Neuronal stem cell (in vitro differentiated cells): ENCODE measurements around the gene CCN5.

Source experiments
- DNase-seq: peaks from one replicate; pipeline ENCODE4 v3.0.0-alpha.2; 2013; ENCODE audit warnings: low spot score
- H2AFZ ChIP-seq: one replicate; pipeline ENCODE4 v1.6.1; 2013; ENCODE audit warnings: mild to moderate bottlenecking, low read length, inconsistent platforms
- H2AK5ac ChIP-seq: 2 replicates; pipeline ENCODE4 v1.6.1; 2013; ENCODE audit warnings: low read depth, mild to moderate bottlenecking, inconsistent platforms, low read length, moderate library complexity, mixed read lengths
- H2BK120ac ChIP-seq: 2 replicates; pipeline ENCODE4 v1.6.1; 2013; ENCODE audit warnings: low read depth, mild to moderate bottlenecking, inconsistent platforms, low read length, moderate library complexity, mixed read lengths
- H2BK12ac ChIP-seq: one replicate; pipeline ENCODE4 v1.6.1; 2013; ENCODE audit warnings: low read length, inconsistent platforms
- H2BK15ac ChIP-seq: 2 replicates; pipeline ENCODE4 v1.6.1; 2013; ENCODE audit warnings: mild to moderate bottlenecking, low read length, inconsistent platforms, mixed read lengths
- H2BK5ac ChIP-seq: one replicate; pipeline ENCODE4 v1.6.1; 2013; ENCODE audit warnings: inconsistent platforms, mild to moderate bottlenecking, low read length, moderate library complexity
- H3K14ac ChIP-seq: one replicate; pipeline ENCODE4 v1.6.1; 2013; ENCODE audit warnings: low read length, inconsistent platforms
- H3K18ac ChIP-seq: 2 replicates; pipeline ENCODE4 v1.6.1; 2013; ENCODE audit warnings: low read length, inconsistent platforms
- H3K23ac ChIP-seq: 2 replicates; pipeline ENCODE4 v1.6.1; 2013; ENCODE audit warnings: low read depth, mild to moderate bottlenecking, mixed read lengths, low read length, inconsistent platforms; ENCODE audit not compliant: poor library complexity
- H3K27ac ChIP-seq: replicated peaks from 3 replicates; pipeline ENCODE4 v1.5.1; 2013; ENCODE audit warnings: low read length, inconsistent platforms
- H3K27me3 ChIP-seq, 3 experiments: 2 replicates each; pipeline ENCODE4 v1.6.1; 2013; ENCODE audit warnings: low read length in 3 of 3, mild to moderate bottlenecking in 2 of 3, inconsistent platforms in 1 of 3, low read depth in 1 of 3, mixed read lengths in 1 of 3, moderate library complexity in 1 of 3; ENCODE audit not compliant: control insufficient read depth in 3 of 3, insufficient read depth in 3 of 3
- H3K36me3 ChIP-seq, 2 donors: replicated peaks in 1 of 2; 2 replicates each; pipeline ENCODE4 v1.6.1; 2013; ENCODE audit warnings: low read length in 2 of 2; ENCODE audit not compliant: control insufficient read depth in 2 of 2, insufficient read depth in 2 of 2
- H3K4ac ChIP-seq: 2 replicates; pipeline ENCODE4 v1.6.1; 2013; ENCODE audit warnings: inconsistent platforms, mild to moderate bottlenecking, low read length, moderate library complexity
- H3K4me1 ChIP-seq, 2 donors: 1 replicate in 1 of 2; 2 replicates in 1 of 2; pipeline ENCODE4 v1.6.1; 2013; ENCODE audit warnings: low read length in 2 of 2, low read depth in 1 of 2; ENCODE audit not compliant: control insufficient read depth in 2 of 2, insufficient read depth in 1 of 2
- H3K4me2 ChIP-seq: one replicate; pipeline ENCODE4 v1.6.1; 2013; ENCODE audit warnings: mild to moderate bottlenecking, low read length, inconsistent platforms; ENCODE audit not compliant: insufficient read depth, poor library complexity, severe bottlenecking
- H3K4me3 ChIP-seq, 2 donors: 2 replicates each; pipeline ENCODE4 v1.5.1; 2013; ENCODE audit warnings: low read length in 2 of 2, mild to moderate bottlenecking in 2 of 2, inconsistent platforms in 1 of 2, moderate library complexity in 1 of 2
- H3K79me1 ChIP-seq: one replicate; pipeline ENCODE4 v1.6.1; 2013; ENCODE audit warnings: low read depth, mild to moderate bottlenecking, inconsistent platforms, low read length, moderate library complexity
- H3K9ac ChIP-seq: one replicate; pipeline ENCODE4 v1.6.1; 2013; ENCODE audit warnings: mild to moderate bottlenecking, low read depth, low read length, inconsistent platforms; ENCODE audit not compliant: poor library complexity
- H3K9me3 ChIP-seq, 2 donors: replicated peaks in 1 of 2; 2 replicates each; pipeline versions ENCODE3 to v1.6.1; 2013; ENCODE audit warnings: low read length in 2 of 2, mild to moderate bottlenecking in 2 of 2, inconsistent platforms in 1 of 2, low read depth in 1 of 2, mixed read lengths in 1 of 2, moderate library complexity in 1 of 2; ENCODE audit not compliant: control insufficient read depth in 2 of 2, insufficient read depth in 1 of 2
- H4K8ac ChIP-seq: one replicate; pipeline ENCODE4 v1.6.1; 2013; ENCODE audit warnings: low read depth, mild to moderate bottlenecking, inconsistent platforms, low read length, moderate library complexity
- H4K91ac ChIP-seq: one replicate; pipeline ENCODE4 v1.6.1; 2013; ENCODE audit warnings: low read length, low read depth, mild to moderate bottlenecking, inconsistent platforms; ENCODE audit not compliant: poor library complexity
- WGBS, 2 donors: extraction: QIAGEN DNeasy Blood & Tissue Kit; methylation state at CpG; one replicate each; pipeline ENCODE4 v1.1.7; 2013; ENCODE audit warnings: missing lambda C conversion rate in 2 of 2, mixed read lengths in 1 of 2; ENCODE audit not compliant: insufficient read length in 2 of 2, insufficient replicate concordance in 1 of 2; ENCODE audit errors: extremely low coverage in 2 of 2; 5-methylcytosine and 5-hydroxymethylcytosine counted together

The CCN5 gene

GRCh38 chr20:44683263-44684046 lies 31.7 kb upstream of the CCN5 start:
- no peak overlapping the region for H2AFZ ChIP-seq
- H3K27me3 ChIP-seq: no peaks in the 10 kb centered on the region
- H2BK12ac ChIP-seq: no peak overlapping the region
- no peak overlapping the region for H3K9ac ChIP-seq
- no peak overlapping the region for H4K91ac ChIP-seq
- H3K23ac ChIP-seq: no peak overlapping the region
- no peak overlapping the region for H3K4me2 ChIP-seq
- H3K14ac ChIP-seq: no peak overlapping the region
- peak; percentile 51 for DNase-seq
- H2BK5ac ChIP-seq: no peak overlapping the region
- no peak overlapping the region for H4K8ac ChIP-seq
- no peak overlapping the region for H2AK5ac ChIP-seq
- H3K4ac ChIP-seq: no peak overlapping the region
- H3K9me3 ChIP-seq: no peaks in the 10 kb centered on the region
- H2BK15ac ChIP-seq: no peak overlapping the region
- H3K36me3 ChIP-seq: no peaks in the 10 kb centered on the region
- H3K27ac ChIP-seq: no peak overlapping the region
- WGBS, 2 donors: no CpG with 5 or more reads among the region's 10 CpGs
- H3K4me3 ChIP-seq: no peak overlapping the region
- H3K4me1 ChIP-seq: peaks cover 3 to 6% of the 10 kb centered on the region in 2 donors
- H3K18ac ChIP-seq: no peak overlapping the region
- no peaks in the 10 kb centered on the region for H3K79me1 ChIP-seq
- H2BK120ac ChIP-seq: no peak overlapping the region

- Histone ChIP-seq H2AK5ac (no peak overlapping the region), H2AFZ (peak overlapping the region; percentile 12), H3K4me2 (no peak overlapping the region), H3K36me3 (no peaks in the 10 kb centered on the region), H4K91ac (no peak overlapping the region), H3K9me3 (no peaks in the 10 kb centered on the region), H2BK15ac (no peak overlapping the region), H3K79me1 (no peaks in the 10 kb centered on the region), H3K4me3 (no peak overlapping the region), H3K4ac (no peak overlapping the region), H3K27ac (no peak overlapping the region), H4K8ac (no peak overlapping the region), H2BK12ac (no peak overlapping the region), H3K4me1 (no peaks in the 10 kb centered on the region), H3K14ac (no peak overlapping the region), H3K23ac (no peak overlapping the region), H2BK5ac (no peak overlapping the region), H2BK120ac (no peak overlapping the region), H3K9ac (no peak overlapping the region), H3K27me3 (no peaks in the 10 kb centered on the region), H3K18ac (no peak overlapping the region)
- no peak for DNase-seq
- no CpG with 5 or more reads among the region's 6 CpGs for whole genome bisulfite sequencing, 2 donors
Observed at GRCh38 chr20:44684047-44684967, 30.9 kb upstream of the CCN5 start.

- no CpG with 5 or more reads among the region's 4 CpGs for WGBS, 2 donors
Observed at GRCh38 chr20:44686934-44687333, 28.2 kb upstream of the CCN5 start.

GRCh38 chr20:44688053-44688625 lies 27.0 kb upstream of the CCN5 start:
- Histone ChIP-seq H4K8ac (no peak overlapping the region), H3K9ac (no peak overlapping the region)

More at GRCh38 chr20:44686934-44687333, 28.2 kb upstream of the CCN5 start:
- Histone ChIP-seq H3K4me1 (no peaks in the 10 kb centered on the region), H3K79me1 (no peaks in the 10 kb centered on the region), H3K18ac (no peak overlapping the region), H3K27me3 (no peaks in the 10 kb centered on the region), H2BK5ac (no peak overlapping the region), H2AK5ac (no peak overlapping the region), H3K4me2 (no peak overlapping the region), H3K4me3 (no peak overlapping the region), H2BK15ac (no peak overlapping the region), H3K23ac (no peak overlapping the region), H3K14ac (no peak overlapping the region), H4K8ac (no peak overlapping the region), H3K9ac (no peak overlapping the region), H3K4ac (no peak overlapping the region), H3K9me3 (peaks cover 1 to 2% of the 10 kb centered on the region in 2 donors), H4K91ac (no peak overlapping the region), H2BK12ac (no peak overlapping the region), H3K36me3 (no peaks in the 10 kb centered on the region), H2BK120ac (no peak overlapping the region), H3K27ac (no peak overlapping the region), H2AFZ (no peak overlapping the region)
- no peak for DNase-seq

More at GRCh38 chr20:44688053-44688625, 27.0 kb upstream of the CCN5 start:
- no peak overlapping the region for H2AFZ ChIP-seq
- H3K36me3 ChIP-seq: no peaks in the 10 kb centered on the region
- no peaks in the 10 kb centered on the region for H3K27me3 ChIP-seq
- no CpG with 5 or more reads among the region's 7 CpGs for WGBS, 2 donors
- no peak overlapping the region for H3K23ac ChIP-seq
- H3K27ac ChIP-seq: no peak overlapping the region
- H3K4me3 ChIP-seq: no peak overlapping the region
- DNase-seq: no peak
- H2BK15ac ChIP-seq: no peak overlapping the region
- no peak overlapping the region for H2BK5ac ChIP-seq
- no peak overlapping the region for H3K4ac ChIP-seq
- H3K9me3 ChIP-seq: peaks cover 2 to 3% of the 10 kb centered on the region in 2 donors
- no peak overlapping the region for H3K14ac ChIP-seq
- H3K79me1 ChIP-seq: no peaks in the 10 kb centered on the region
- H3K4me1 ChIP-seq: peaks cover 3 to 8% of the 10 kb centered on the region in 2 donors
- no peak overlapping the region for H4K91ac ChIP-seq
- H3K4me2 ChIP-seq: no peak overlapping the region
- H2BK120ac ChIP-seq: no peak overlapping the region
- H3K18ac ChIP-seq: no peak overlapping the region
- no peak overlapping the region for H2AK5ac ChIP-seq
- no peak overlapping the region for H2BK12ac ChIP-seq
